Mesendoderm (in vitro differentiated cells): ENCODE measurements around the gene NKD2. TPM values are rescaled to one million over a fixed set of nuclear protein-coding genes. Genes with fewer than 3 reads are reported as not detected.

Source experiments
- DNase-seq: peaks from one replicate; pipeline ENCODE4 v3.0.0; 2013
- H2AK5ac ChIP-seq: 2 replicates; pipeline ENCODE4 v1.6.1; 2013; ENCODE audit warnings: low read length, inconsistent platforms
- H2BK120ac ChIP-seq: 2 replicates; pipeline ENCODE4 v1.6.1; 2013; ENCODE audit warnings: low read depth, mild to moderate bottlenecking, low read length, moderate library complexity, mixed read lengths
- H2BK15ac ChIP-seq: replicated peaks from 2 replicates; pipeline ENCODE4 v1.6.1; 2013; ENCODE audit warnings: low read depth, mild to moderate bottlenecking, moderate library complexity
- H2BK5ac ChIP-seq: 2 replicates; pipeline ENCODE4 v1.6.1; 2013; ENCODE audit warnings: low read length, inconsistent platforms
- H3K18ac ChIP-seq: 2 replicates; pipeline ENCODE4 v1.6.1; 2013; ENCODE audit warnings: mild to moderate bottlenecking, low read length, mixed read lengths
- H3K23ac ChIP-seq: one replicate; pipeline ENCODE4 v1.6.1; 2013; ENCODE audit warnings: low read length
- H3K27ac ChIP-seq: 2 replicates; pipeline ENCODE4 v1.5.1; 2013; ENCODE audit warnings: low read depth, mild to moderate bottlenecking, inconsistent platforms, low read length, moderate library complexity
- H3K27me3 ChIP-seq: 2 replicates; pipeline ENCODE4 v1.6.1; 2013; ENCODE audit warnings: low read length, control low read depth, mild to moderate bottlenecking, inconsistent platforms; ENCODE audit not compliant: insufficient read depth, poor library complexity
- H3K36me3 ChIP-seq: 2 replicates; pipeline ENCODE4 v1.6.1; 2013; ENCODE audit warnings: low read length, inconsistent platforms; ENCODE audit not compliant: control insufficient read depth, insufficient read depth
- H3K4ac ChIP-seq: one replicate; pipeline ENCODE4 v1.6.1; 2013; ENCODE audit warnings: low read depth, mild to moderate bottlenecking, low read length, moderate library complexity
- H3K4me1 ChIP-seq: 2 replicates; pipeline ENCODE4 v1.6.1; 2013; ENCODE audit warnings: low read depth, low read length, inconsistent platforms; ENCODE audit not compliant: control insufficient read depth
- H3K4me2 ChIP-seq: 2 replicates; pipeline ENCODE4 v1.6.1; 2013; ENCODE audit warnings: low read length
- H3K4me3 ChIP-seq: 2 replicates; pipeline ENCODE4 v1.5.1; 2013; ENCODE audit warnings: mild to moderate bottlenecking, low read length
- H3K56ac ChIP-seq: one replicate; pipeline ENCODE4 v1.6.1; 2013; ENCODE audit warnings: low read length
- H3K79me1 ChIP-seq: 2 replicates; pipeline ENCODE4 v1.6.1; 2013; ENCODE audit warnings: low read length, inconsistent platforms
- H3K79me2 ChIP-seq: 2 replicates; pipeline ENCODE4 v1.6.1; 2013; ENCODE audit warnings: mild to moderate bottlenecking, low read length; ENCODE audit not compliant: control insufficient read depth, insufficient read depth
- H3K9ac ChIP-seq: 2 replicates; pipeline ENCODE4 v1.6.1; 2013; ENCODE audit warnings: low read length, inconsistent platforms
- H4K5ac ChIP-seq: one replicate; pipeline ENCODE4 v1.6.1; 2013; ENCODE audit warnings: low read length
- H4K8ac ChIP-seq: one replicate; pipeline ENCODE4 v1.6.1; 2013; ENCODE audit warnings: low read depth, mild to moderate bottlenecking, control low read depth, low read length, moderate library complexity
- WGBS: extraction: QIAGEN DNeasy Blood & Tissue Kit; methylation state at CpG from one replicate; pipeline ENCODE4 v1.1.7; 2013; ENCODE audit warnings: low lambda C conversion rate, missing lambda C conversion rate; ENCODE audit not compliant: insufficient coverage; ENCODE audit errors: extremely low coverage; 5-methylcytosine and 5-hydroxymethylcytosine counted together
- polyA plus RNA-seq, 2 experiments: library from polyadenylated mRNA; stranded (reverse); fragments of 200-250 nt; gene quantifications; one replicate each; pipeline ENCODE4 v1.2.3, GENCODE V29; 2013

Gene NKD2, protein sequence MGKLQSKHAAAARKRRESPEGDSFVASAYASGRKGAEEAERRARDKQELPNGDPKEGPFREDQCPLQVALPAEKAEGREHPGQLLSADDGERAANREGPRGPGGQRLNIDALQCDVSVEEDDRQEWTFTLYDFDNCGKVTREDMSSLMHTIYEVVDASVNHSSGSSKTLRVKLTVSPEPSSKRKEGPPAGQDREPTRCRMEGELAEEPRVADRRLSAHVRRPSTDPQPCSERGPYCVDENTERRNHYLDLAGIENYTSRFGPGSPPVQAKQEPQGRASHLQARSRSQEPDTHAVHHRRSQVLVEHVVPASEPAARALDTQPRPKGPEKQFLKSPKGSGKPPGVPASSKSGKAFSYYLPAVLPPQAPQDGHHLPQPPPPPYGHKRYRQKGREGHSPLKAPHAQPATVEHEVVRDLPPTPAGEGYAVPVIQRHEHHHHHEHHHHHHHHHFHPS
- 4.1 TPM for polyA plus RNA-seq (2013, experiment 1 of 2)
- 3.1 TPM for polyA plus RNA-seq (2013, experiment 2 of 2)

DNA sequence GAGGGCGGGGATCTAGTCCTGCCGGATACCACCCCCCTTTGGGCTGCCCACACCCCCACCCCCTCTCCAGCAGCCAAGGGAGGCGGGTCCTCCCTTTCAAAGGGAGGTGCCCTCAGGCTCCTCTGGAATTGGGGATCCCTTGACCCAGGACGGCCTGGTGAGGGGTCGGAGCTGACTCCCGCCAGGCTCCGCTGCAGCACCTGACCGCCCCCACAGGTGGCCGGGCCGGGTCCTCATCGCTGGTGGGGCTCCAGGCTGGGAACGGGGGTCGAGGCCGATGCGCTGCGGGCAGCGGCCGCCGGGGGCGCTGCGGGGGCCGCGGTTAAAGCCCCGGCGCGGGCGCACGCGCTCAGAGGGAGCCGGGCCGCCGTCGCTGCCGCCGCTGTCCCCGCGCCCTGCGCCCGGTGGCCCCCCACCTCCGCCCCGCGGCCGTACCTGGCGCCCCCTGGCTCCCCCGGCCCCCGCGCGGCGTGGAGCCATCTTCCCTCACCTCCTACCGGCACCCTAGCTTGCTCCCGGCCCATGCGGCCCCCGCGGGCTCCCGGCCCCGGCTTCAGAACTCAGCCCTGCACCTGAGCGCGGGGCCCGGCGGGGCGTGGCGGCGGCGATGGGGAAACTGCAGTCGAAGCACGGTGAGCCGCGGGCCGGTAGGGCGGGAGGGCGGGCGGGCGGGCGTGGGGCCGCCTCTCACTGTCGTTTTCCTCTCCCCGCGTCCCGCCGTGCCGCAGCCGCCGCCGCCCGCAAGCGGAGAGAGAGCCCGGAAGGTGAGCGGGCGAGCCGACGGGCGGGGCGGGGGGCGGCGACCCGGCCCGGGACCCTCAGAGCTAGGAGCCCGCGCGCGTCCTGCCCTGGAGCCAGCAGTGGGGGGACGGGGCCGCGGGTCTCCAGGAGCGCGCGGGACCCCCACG is at the start of gene NKD2:
NKD2 (plus strand) TSS at position 352 of the 908 bp plus-strand sequence; CDS start at position 608, 256 bp downstream.
- Histone ChIP-seq H2AK5ac (no peak within 1 kb of the TSS), H2BK5ac (no peak within 1 kb of the TSS), H3K4ac (no peak within 1 kb of the TSS), H3K23ac (peak within 1 kb of the TSS; percentile 37), H2BK120ac (no peak within 1 kb of the TSS), H3K79me1 (no peaks in the 10 kb centered on the region), H3K4me3 (no peak within 1 kb of the TSS), H3K36me3 (no peaks in the 10 kb centered on the region), H3K18ac (no peak within 1 kb of the TSS), H3K27me3 (peaks cover 14% of the 10 kb centered on the region), H3K4me1 (no peaks in the 10 kb centered on the region), H2BK15ac (no peak within 1 kb of the TSS), H3K9ac (peak within 1 kb of the TSS; percentile 36), H3K4me2 (peak within 1 kb of the TSS; percentile 52), H4K8ac (no peak within 1 kb of the TSS), H4K5ac (no peak within 1 kb of the TSS), H3K27ac (no peak within 1 kb of the TSS), H3K79me2 (no peaks in the 10 kb centered on the region), H3K56ac (peak within 1 kb of the TSS; percentile 81)
- no CpG with 5 or more reads among the region's 108 CpGs for WGBS
- DNase-seq = peak; percentile 37

DNA sequence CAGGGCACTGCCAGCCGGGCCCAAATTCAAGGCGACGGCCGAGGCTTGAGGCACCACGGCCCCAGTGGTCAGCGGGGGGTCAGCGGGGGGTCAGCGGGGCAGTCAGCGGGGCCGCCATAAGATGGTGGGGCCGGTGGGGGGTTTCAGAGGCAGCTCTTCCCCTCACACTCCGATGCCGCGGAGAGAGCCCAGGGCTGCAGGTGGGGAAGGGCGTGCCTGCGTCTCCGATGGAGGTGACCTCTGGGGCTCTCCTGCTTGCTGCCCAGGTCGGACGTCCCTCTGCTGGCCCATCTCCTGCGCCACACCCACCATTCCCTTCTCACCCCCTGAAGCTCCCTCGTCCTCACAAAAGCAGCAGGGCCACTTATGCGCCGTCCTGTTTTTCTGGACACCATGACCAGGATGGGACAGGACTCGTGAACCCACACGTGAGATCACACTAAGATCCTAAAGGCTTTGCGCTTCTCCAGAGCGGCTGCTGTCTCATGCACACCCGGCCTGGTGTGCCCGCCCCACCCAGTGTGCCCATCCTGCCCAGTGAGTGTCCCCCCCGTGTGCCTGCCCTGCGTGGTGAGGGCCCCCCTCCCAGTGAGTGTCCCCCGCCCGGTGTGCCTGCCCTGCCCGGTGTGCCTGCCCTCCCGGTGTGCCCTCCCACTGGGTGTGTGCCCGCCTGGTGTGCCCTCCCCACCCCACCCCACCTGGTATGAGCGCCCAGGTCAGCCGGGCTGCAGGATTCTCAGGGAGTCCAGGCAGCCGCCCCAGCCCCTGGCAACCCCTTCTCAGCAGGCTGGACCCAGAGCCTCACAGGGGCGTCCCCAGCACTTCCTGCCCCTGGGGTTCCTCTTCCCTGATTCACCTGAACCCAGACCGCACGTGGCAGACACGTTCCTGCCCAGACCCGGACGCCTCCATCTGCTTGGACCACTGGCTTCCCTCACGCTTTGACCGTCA is 48.7 kb upstream of the NKD2 start:
- Histone ChIP-seq H3K79me2 (no peaks in the 10 kb centered on the region), H2AK5ac (no peak overlapping the region), H3K4me1 (no peaks in the 10 kb centered on the region), H3K4me2 (no peak overlapping the region), H2BK120ac (no peak overlapping the region), H3K23ac (no peak overlapping the region), H2BK15ac (no peak overlapping the region), H3K4me3 (no peak overlapping the region), H4K8ac (no peak overlapping the region), H3K27ac (no peak overlapping the region), H3K9ac (no peak overlapping the region), H3K18ac (no peak overlapping the region), H3K4ac (no peak overlapping the region), H3K36me3 (no peaks in the 10 kb centered on the region), H4K5ac (no peak overlapping the region), H3K27me3 (no peaks in the 10 kb centered on the region), H3K56ac (no peak overlapping the region), H3K79me1 (no peaks in the 10 kb centered on the region), H2BK5ac (no peak overlapping the region)
- WGBS = no CpG with 5 or more reads among the region's 47 CpGs
- no peak for DNase-seq

DNA sequence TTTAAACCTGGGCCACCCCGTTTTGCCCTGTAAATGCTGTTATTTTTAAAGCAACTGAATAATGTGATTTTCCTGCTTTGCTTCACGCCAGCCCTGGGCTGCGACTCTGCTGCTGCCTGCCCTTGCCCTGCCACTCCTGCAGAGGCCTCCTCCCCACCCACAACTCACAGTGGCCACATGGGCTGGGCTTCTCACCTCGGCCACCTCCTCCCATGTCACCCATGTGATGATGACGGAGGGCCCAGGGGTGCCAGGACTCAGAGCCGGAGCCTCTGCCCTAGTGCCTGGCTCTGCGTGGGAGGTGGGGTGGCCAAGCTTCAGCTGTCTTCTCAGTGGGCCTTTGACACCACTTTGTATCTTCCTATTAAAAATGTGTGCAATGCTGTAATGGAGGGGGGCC is 48.1 kb upstream of the NKD2 start:
- H3K4me1 ChIP-seq = no peaks in the 10 kb centered on the region
- no peaks in the 10 kb centered on the region for H3K79me1 ChIP-seq
- H3K36me3 ChIP-seq = no peaks in the 10 kb centered on the region
- H3K4ac ChIP-seq = no peak overlapping the region
- no peak overlapping the region for H2AK5ac ChIP-seq
- H4K5ac ChIP-seq = no peak overlapping the region
- H2BK5ac ChIP-seq = no peak overlapping the region
- no peak overlapping the region for H3K23ac ChIP-seq
- H3K18ac ChIP-seq = no peak overlapping the region
- WGBS = no CpG with 5 or more reads among the region's 7 CpGs
- no peak overlapping the region for H3K27ac ChIP-seq
- no peak overlapping the region for H3K9ac ChIP-seq
- DNase-seq = no peak
- no peak overlapping the region for H3K4me2 ChIP-seq
- H3K4me3 ChIP-seq = no peak overlapping the region
- no peak overlapping the region for H3K56ac ChIP-seq
- H2BK120ac ChIP-seq = no peak overlapping the region
- no peak overlapping the region for H4K8ac ChIP-seq
- no peaks in the 10 kb centered on the region for H3K27me3 ChIP-seq
- H2BK15ac ChIP-seq = no peak overlapping the region
- no peaks in the 10 kb centered on the region for H3K79me2 ChIP-seq

DNA sequence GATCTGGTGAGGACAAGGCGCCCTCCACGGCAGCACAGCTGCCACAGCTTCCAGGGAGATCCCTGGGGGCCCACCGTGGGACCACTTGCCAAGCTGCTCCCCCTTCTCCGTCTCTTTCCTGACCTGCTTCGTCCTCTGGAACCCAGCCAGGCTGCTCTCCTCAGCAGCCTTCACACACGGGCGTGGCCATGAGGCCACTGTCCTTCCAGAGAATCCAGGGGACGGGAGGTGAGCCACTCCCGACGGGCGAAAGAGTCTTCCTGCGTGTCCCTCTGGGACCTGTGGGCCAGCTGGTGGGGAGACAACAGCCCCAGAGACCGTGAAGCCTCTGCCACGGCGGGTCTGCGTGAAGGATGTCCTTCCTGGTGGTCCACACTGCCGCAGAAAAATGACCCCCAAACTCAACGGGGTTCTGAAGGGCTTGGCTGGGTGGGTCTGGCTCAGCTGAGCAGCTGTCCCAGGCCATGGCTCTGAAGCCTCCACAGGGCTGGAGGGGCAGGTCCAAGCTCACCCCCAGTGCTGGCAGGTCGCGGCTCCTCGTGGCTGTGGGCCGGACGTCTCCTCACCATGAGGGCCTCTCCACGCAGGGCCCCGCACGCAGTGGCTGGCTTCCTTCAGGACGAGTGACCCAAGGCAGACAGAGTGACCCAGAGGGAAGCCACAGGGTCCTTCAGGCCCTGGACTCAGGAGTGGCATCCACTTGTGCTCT is 47.4 kb upstream of the NKD2 start:
- no peak for DNase-seq
- no peak overlapping the region for H2BK5ac ChIP-seq
- no peak overlapping the region for H3K23ac ChIP-seq
- H2AK5ac ChIP-seq = no peak overlapping the region
- H2BK120ac ChIP-seq = no peak overlapping the region
- no peaks in the 10 kb centered on the region for H3K79me2 ChIP-seq
- H3K27me3 ChIP-seq = no peaks in the 10 kb centered on the region
- WGBS = no CpG with 5 or more reads among the region's 27 CpGs
- H4K5ac ChIP-seq = no peak overlapping the region
- H3K18ac ChIP-seq = no peak overlapping the region
- H3K36me3 ChIP-seq = no peaks in the 10 kb centered on the region
- no peaks in the 10 kb centered on the region for H3K79me1 ChIP-seq
- H3K4me3 ChIP-seq = no peak overlapping the region
- H2BK15ac ChIP-seq = no peak overlapping the region
- H3K27ac ChIP-seq = no peak overlapping the region
- H3K4ac ChIP-seq = no peak overlapping the region
- no peak overlapping the region for H3K9ac ChIP-seq
- H3K56ac ChIP-seq = no peak overlapping the region
- no peaks in the 10 kb centered on the region for H3K4me1 ChIP-seq
- no peak overlapping the region for H4K8ac ChIP-seq
- no peak overlapping the region for H3K4me2 ChIP-seq

DNA sequence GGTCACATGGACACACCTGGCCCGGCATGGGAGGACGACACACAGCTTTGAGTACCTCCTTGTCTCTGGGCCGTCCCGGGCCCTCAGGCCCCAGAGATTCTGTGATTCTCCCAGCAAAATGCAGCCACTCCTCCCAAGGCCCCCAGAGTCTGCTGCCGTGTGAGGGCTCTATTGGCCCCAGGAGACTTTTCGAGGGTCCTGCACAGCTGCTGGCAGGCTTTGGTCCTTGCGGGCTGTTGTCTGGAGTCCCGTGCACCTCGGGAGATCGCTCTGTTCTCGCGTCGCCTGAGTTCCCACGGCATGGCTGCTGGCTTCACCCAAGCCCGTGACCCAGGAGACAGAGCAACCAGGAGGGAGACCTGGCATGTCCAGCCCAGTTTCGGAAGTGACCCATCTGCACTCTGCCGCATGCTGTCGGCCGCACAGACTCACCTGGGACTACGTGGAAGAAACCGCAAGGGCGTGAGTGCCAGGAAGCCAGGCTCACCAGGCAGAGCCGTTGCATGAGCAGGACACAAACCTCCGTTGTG is 46.8 kb upstream of the NKD2 start:
- no peak overlapping the region for H3K27ac ChIP-seq
- H2BK120ac ChIP-seq = no peak overlapping the region
- H3K23ac ChIP-seq = no peak overlapping the region
- H3K9ac ChIP-seq = no peak overlapping the region
- no peaks in the 10 kb centered on the region for H3K79me2 ChIP-seq
- H3K79me1 ChIP-seq = no peaks in the 10 kb centered on the region
- H2BK5ac ChIP-seq = no peak overlapping the region
- no peak overlapping the region for H3K4me2 ChIP-seq
- H2AK5ac ChIP-seq = no peak overlapping the region
- no peaks in the 10 kb centered on the region for H3K36me3 ChIP-seq
- H4K8ac ChIP-seq = no peak overlapping the region
- H3K56ac ChIP-seq = no peak overlapping the region
- no peak overlapping the region for H4K5ac ChIP-seq
- DNase-seq = no peak
- no CpG with 5 or more reads among the region's 24 CpGs for WGBS
- no peak overlapping the region for H3K4ac ChIP-seq
- H3K4me3 ChIP-seq = no peak overlapping the region
- H3K18ac ChIP-seq = no peak overlapping the region
- no peak overlapping the region for H2BK15ac ChIP-seq
- H3K4me1 ChIP-seq = no peaks in the 10 kb centered on the region
- H3K27me3 ChIP-seq = no peaks in the 10 kb centered on the region
